ENCODE results near the gene GMIP.
"Not testable (repeated sequence)": the region's sequence is repeated elsewhere in the genome, so short reads cannot be mapped to it uniquely, and the experiment has no call there.

The GMIP gene

GRCh38 chr19:19618219-19619051 lies 25.0 kb downstream of the GMIP start, which contains the start of gene PBX4:
Gene PBX4, minus strand, starts transcription at chr19:19618687. Its CDS starts 58 bp downstream, at chr19:19618629.
- Histone ChIP-seq H3K27ac (no peak within 1 kb of the TSS), H3K4me1 (peaks cover 0 to 9% (median 2%) of the 10 kb centered on the region in 4 donors), H3K27me3 (peaks cover 0 to 30% of the 10 kb centered on the region in 2 donors), H3K4me3 (peak within 1 kb of the TSS; percentile 22 to 44), H3K36me3 (peaks cover 0 to under 1% (median 0%) of the 10 kb centered on the region in 3 donors), H3K9me3 (no peaks in the 10 kb centered on the region)
- peak; percentile 84 to 89 for DNase-seq
- no peak for TF ChIP-seq CTCF (IDR thresholded peaks at IDR 0.05)
- intact Hi-C loops (cut with DNase I; ENCODE audit: low total_unique reads): no loop called here

GRCh38 chr19:19615086-19615485 lies 28.4 kb downstream of the GMIP start:
- no peak for TF ChIP-seq CTCF (IDR thresholded peaks at IDR 0.05)
- H3K9me3 ChIP-seq: no peaks in the 10 kb centered on the region
- no peak overlapping the region for H3K27ac ChIP-seq
- H3K27me3 ChIP-seq: peaks cover 0 to 30% of the 10 kb centered on the region in 2 donors
- H3K4me1 ChIP-seq: peaks cover 0 to 9% (median 2%) of the 10 kb centered on the region in 4 donors
- H3K4me3 ChIP-seq: no peak overlapping the region
- H3K36me3 ChIP-seq: no peaks in the 10 kb centered on the region
- intact Hi-C loops (cut with DNase I; ENCODE audit: low total_unique reads): no loop called here
- no peak for DNase-seq

DNA sequence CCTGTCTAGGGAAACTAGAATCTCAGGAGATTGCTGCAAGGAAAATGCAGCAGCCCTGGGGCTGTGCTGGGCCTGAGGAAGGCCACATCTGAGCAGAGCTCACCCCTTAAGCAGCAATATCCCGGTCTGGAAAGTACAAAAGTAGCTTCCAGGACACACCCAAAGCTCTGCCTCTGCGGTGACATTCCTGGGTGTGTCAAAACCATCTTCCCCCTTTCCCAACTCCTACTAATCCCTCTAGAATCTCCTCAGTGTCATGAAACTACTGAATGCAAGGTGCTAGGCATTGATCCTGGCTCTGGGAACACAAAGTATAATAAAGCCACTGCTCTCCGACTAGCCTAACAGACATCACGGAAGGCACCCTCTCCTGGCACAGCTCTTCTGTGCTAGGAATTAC lies 30.0 kb downstream of the GMIP start:
- Histone ChIP-seq H3K4me3 (no peak overlapping the region), H3K36me3 (no peaks in the 10 kb centered on the region), H3K27me3 (peaks cover 0 to 26% of the 10 kb centered on the region in 2 donors), H3K27ac (no peak overlapping the region), H3K4me1 (peaks cover 0 to 6% (median 2%) of the 10 kb centered on the region in 4 donors), H3K9me3 (no peaks in the 10 kb centered on the region)
- no peak for DNase-seq
- intact Hi-C loops (cut with DNase I; ENCODE audit: low total_unique reads): no loop called here
- TF ChIP-seq CTCF (IDR thresholded peaks at IDR 0.05): no peak

DNA sequence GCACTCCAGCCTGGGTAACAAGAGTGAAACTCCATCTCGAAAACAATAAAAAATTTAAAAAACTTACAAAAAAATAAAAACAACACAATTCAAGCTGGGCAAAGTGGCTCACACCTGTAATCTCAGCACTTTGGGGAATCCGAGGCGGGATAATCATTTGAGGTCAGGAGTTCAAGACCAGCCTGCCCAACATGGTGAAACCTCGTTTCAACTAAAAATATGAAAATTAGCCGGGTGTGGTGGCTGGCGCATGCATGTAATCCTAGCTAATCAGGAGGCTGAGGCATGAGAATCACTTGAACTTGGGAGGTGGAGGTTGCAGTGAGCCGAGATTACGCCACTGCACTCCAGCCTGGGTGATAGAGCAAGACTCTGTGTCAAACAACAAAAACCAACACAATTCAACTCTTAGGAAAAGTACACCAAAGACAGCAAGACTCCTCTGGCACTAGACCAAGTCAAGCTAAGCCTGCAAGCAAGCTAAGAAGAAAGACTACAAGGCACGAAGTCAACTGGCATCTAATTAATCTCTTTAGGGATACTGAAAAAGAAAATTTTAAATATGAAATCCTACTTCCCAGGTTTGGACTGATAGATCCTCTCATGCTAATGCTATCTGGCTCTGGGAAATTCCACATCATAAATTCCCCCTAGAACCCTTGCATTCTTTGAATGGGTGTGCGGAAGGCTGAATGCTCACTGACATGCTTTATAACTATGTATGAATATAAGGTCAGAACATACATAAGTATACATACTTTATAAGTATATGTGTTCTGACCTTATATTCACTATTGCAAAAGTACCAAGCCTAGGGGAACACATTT lies 32.9 kb downstream of the GMIP start:
- TF ChIP-seq CTCF (IDR thresholded peaks at IDR 0.05): no peak
- H3K27me3 ChIP-seq: peaks cover 0 to under 1% of the 10 kb centered on the region in 2 donors
- H3K36me3 ChIP-seq: no peaks in the 10 kb centered on the region
- no peak for DNase-seq
- no peak overlapping the region for H3K27ac ChIP-seq
- intact Hi-C loops (cut with DNase I; ENCODE audit: low total_unique reads): no loop called here
- H3K4me1 ChIP-seq: no peaks in the 10 kb centered on the region
- no peaks in the 10 kb centered on the region for H3K9me3 ChIP-seq
- no peak overlapping the region for H3K4me3 ChIP-seq

- intact Hi-C loops (cut with DNase I; ENCODE audit: low total_unique reads); DNase-seq; H3K9me3 ChIP-seq; H3K27me3 ChIP-seq; H3K4me3 ChIP-seq; H3K27ac ChIP-seq; H3K4me1 ChIP-seq; H3K36me3 ChIP-seq: not testable (repeated sequence)
Observed at GRCh38 chr19:19606686-19607085, 36.8 kb downstream of the GMIP start.

- TF ChIP-seq CTCF (IDR thresholded peaks at IDR 0.05): no peak
- H3K27me3 ChIP-seq: no peaks in the 10 kb centered on the region
- no peak for DNase-seq
- intact Hi-C loops (cut with DNase I; ENCODE audit: low total_unique reads): no loop called here
- H3K4me3 ChIP-seq: no peak overlapping the region
- no peaks in the 10 kb centered on the region for H3K36me3 ChIP-seq
- H3K27ac ChIP-seq: no peak overlapping the region
- H3K9me3 ChIP-seq: no peaks in the 10 kb centered on the region
- no peaks in the 10 kb centered on the region for H3K4me1 ChIP-seq
Observed at GRCh38 chr19:19606021-19606420, 37.4 kb downstream of the GMIP start.
